K562 (cell line): ENCODE data around the gene CEACAM7. TPM values are rescaled to one million over a fixed set of nuclear protein-coding genes. Genes with fewer than 3 reads are reported as not detected.

Experiments
- ARID2 ChIP-seq: fragments of 450-650 bp; IDR thresholded peaks from 2 replicates; pipeline ENCODE4 v1.6.1; 2017; ENCODE audit warnings: antibody characterized with exemption, mild to moderate bottlenecking
- BCOR ChIP-seq: fragments of 450-650 bp; IDR thresholded peaks from 2 replicates; pipeline ENCODE4 v1.6.1; 2016
- BRCA1 ChIP-seq, 2 experiments: fragments of 450-650 bp in 1 of 2; sonication (generic) in 1 of 2; formaldehyde crosslinking in 1 of 2; IDR thresholded peaks; 2 replicates each; pipeline versions ENCODE4 v1.5.0 to v1.6.1; 2017 to 2020; ENCODE audit warnings: mild to moderate bottlenecking in 1 of 2, missing genetic modification reagents in 1 of 2
- BRF1 ChIP-seq: IDR thresholded peaks from 3 replicates; pipeline ENCODE4 v1.6.1; 2011; ENCODE audit warnings: borderline replicate concordance, mild to moderate bottlenecking; ENCODE audit not compliant: insufficient read length; ENCODE audit errors: extremely low read depth
- CHD2 ChIP-seq: IDR thresholded peaks from 2 replicates; pipeline ENCODE4 v1.6.1; 2011; ENCODE audit warnings: low read depth, low read length
- GATAD2A ChIP-seq: fragments of 450-650 bp; IDR thresholded peaks from 2 replicates; pipeline ENCODE4 v1.6.1; 2017
- MAFF ChIP-seq: IDR thresholded peaks from 2 replicates; pipeline ENCODE4 v1.6.1; 2012; ENCODE audit warnings: low read length, improper control_type of control experiment
- MAFG ChIP-seq: fragments of 450-650 bp; conservative IDR thresholded peaks from 2 replicates; pipeline ENCODE4 v1.6.1; 2016; ENCODE audit warnings: missing genetic modification characterization, missing compliant biosample characterization
- MAFK ChIP-seq: IDR thresholded peaks from 2 replicates; pipeline ENCODE4 v1.6.1; 2011; ENCODE audit warnings: low read length, improper control_type of control experiment
- MEF2D ChIP-seq: conservative IDR thresholded peaks from 2 replicates; pipeline ENCODE4 v1.6.1; 2016; ENCODE audit warnings: low read depth, missing genetic modification characterization, missing compliant biosample characterization
- PREB ChIP-seq: sonication (generic); formaldehyde crosslinking; IDR thresholded peaks from 2 replicates; pipeline ENCODE4 v1.8.1; 2023; ENCODE audit warnings: mild to moderate bottlenecking, missing genetic modification reagents
- SMC3 ChIP-seq: conservative IDR thresholded peaks from 2 replicates; pipeline ENCODE4 v1.6.1; 2011; ENCODE audit warnings: low read depth, low read length, improper control_type of control experiment; ENCODE audit not compliant: insufficient read depth
- SNIP1 ChIP-seq: fragments of 450-650 bp; IDR thresholded peaks from 2 replicates; pipeline ENCODE4 v1.7.1; 2017; ENCODE audit warnings: low read depth, mild to moderate bottlenecking
- SRSF1 ChIP-seq: fragments of 200-400 bp; formaldehyde crosslinking; IDR thresholded peaks from 2 replicates; pipeline ENCODE4 v1.6.1; 2017; ENCODE audit warnings: mild to moderate bottlenecking, low read depth, low read length, moderate library complexity
- TAF7 ChIP-seq: fragments of 450-650 bp; IDR thresholded peaks from 2 replicates; pipeline ENCODE4 v1.6.1; 2016; ENCODE audit warnings: missing genetic modification characterization, missing compliant biosample characterization
- TARDBP ChIP-seq: fragments of 450-650 bp; IDR thresholded peaks from 2 replicates; pipeline ENCODE4 v1.6.1; 2016
- TCFL5 ChIP-seq: fragments of 250-450 bp; sonication (Bioruptor Pico); conservative IDR thresholded peaks from 2 replicates; pipeline ENCODE4 v1.6.1; 2021; ENCODE audit warnings: mild to moderate bottlenecking, moderate library complexity, matching md5 sums
- THRAP3 ChIP-seq: fragments of 450-650 bp; IDR thresholded peaks from 2 replicates; pipeline ENCODE4 v1.6.1; 2016; ENCODE audit warnings: mild to moderate bottlenecking, inconsistent platforms, borderline replicate concordance
- TSC22D4 ChIP-seq: fragments of 450-650 bp; IDR thresholded peaks from 2 replicates; pipeline ENCODE4 v1.6.1; 2016; ENCODE audit warnings: missing genetic modification characterization, missing biosample characterization, control low read depth
- WHSC1 ChIP-seq: IDR thresholded peaks from one replicate; pipeline ENCODE4 v1.6.1; 2012; ENCODE audit warnings: low read length, control low read depth, inconsistent platforms
- ZFP91 ChIP-seq: sonication (generic); formaldehyde crosslinking; IDR thresholded peaks from 2 replicates; pipeline ENCODE4 v1.8.0; 2022; ENCODE audit warnings: mild to moderate bottlenecking, missing genetic modification reagents
- ZNF316 ChIP-seq: fragments of 450-650 bp; IDR thresholded peaks from 2 replicates; pipeline ENCODE4 v1.6.1; 2016
- ZNF764 ChIP-seq: fragments of 250-450 bp; sonication (Bioruptor Pico); IDR thresholded peaks from 2 replicates; pipeline ENCODE4 v1.4.0; 2020; ENCODE audit warnings: low read depth, mild to moderate bottlenecking, moderate library complexity
- ZNF778 ChIP-seq: fragments of 450-650 bp; formaldehyde crosslinking; IDR thresholded peaks from 2 replicates; pipeline ENCODE4 v1.4.0; 2020; ENCODE audit warnings: mild to moderate bottlenecking, moderate library complexity
- polyA plus RNA-seq, 8 experiments: library from polyadenylated mRNA; depleted of rRNA in 4 of 8; stranded (reverse) in 5 of 8; unstranded in 3 of 8; fragments of >200 nt; fragmentation: Nextera tagmentation in 2 of 8; fragmentation: Illumina TruSeq in 1 of 8; extraction: Ambion mirVana in 2 of 8; extraction: Trizol in 1 of 8; gene quantifications; 2 replicates each; pipeline versions ENCODE4 v1.2.1 to v1.2.3, GENCODE V29; 2011 to 2014; ENCODE audit warnings: inconsistent platforms in 1 of 8, missing spikeins in 1 of 8
- total RNA-seq, 7 experiments: library from RNA; depleted of rRNA in 6 of 7; stranded (reverse); fragments of >200 nt in 6 of 7; fragmentation: Illumina TruSeq in 2 of 7; extraction: Trizol in 2 of 7; gene quantifications; 2 replicates each; pipeline versions ENCODE4 v1.2.1 to v1.2.3, GENCODE V29; 2011 to 2021; ENCODE audit warnings: low replicate concordance in 1 of 7
- TF ChIP-seq, protein P1 (sequence below): fragments of 200-800 bp; sonication (Bioruptor generic); IDR thresholded peaks from 2 replicates; pipeline ENCODE4 v1.6.1; 2017; ENCODE audit warnings: missing genetic modification characterization, missing compliant biosample characterization

The CEACAM7 gene
- total and polyA plus RNA-seq, 9 of the 15 experiments (the other 6 are each of a cell fraction or from before 2014, with no cell fraction given): not detected

DNA sequence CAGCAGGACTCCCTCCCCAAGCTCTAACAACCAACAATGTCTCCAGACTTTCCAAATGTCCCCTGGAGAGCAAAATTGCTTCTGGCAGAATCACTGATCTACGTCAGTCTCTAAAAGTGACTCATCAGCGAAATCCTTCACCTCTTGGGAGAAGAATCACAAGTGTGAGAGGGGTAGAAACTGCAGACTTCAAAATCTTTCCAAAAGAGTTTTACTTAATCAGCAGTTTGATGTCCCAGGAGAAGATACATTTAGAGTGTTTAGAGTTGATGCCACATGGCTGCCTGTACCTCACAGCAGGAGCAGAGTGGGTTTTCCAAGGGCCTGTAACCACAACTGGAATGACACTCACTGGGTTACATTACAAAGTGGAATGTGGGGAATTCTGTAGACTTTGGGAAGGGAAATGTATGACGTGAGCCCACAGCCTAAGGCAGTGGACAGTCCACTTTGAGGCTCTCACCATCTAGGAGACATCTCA lies 14.1 kb upstream of the CEACAM7 start (continued):
- TF ChIP-seq SNIP1 (no peak), CHD2 (no peak), BRF1 (no peak), SRSF1 (no peak), TAF7 (tag) (no peak), GATAD2A (no peak), ZNF764 (CRISPR knock-in tag) (no peak), BRCA1 (IDR thresholded peaks at IDR 0.05) (no peak), BRCA1 (CRISPR knock-in tag; IDR thresholded peaks at IDR 0.05) (no peak), ARID2 (no peak), MEF2D (no peak), MAFF (peak; percentile 47; the same call in 1 of the 2 replicates), ZNF316 (peak; percentile 82), THRAP3 (no peak), ZNF778 (no peak), TSC22D4 (tag) (no peak), MAFG (tag) (peak; percentile 77), TCFL5 (no peak), TARDBP (no peak), ZFP91 (CRISPR knock-in tag) (no peak), BCOR (no peak), MAFK (peak; percentile 32; the same call in 1 of the 2 replicates), WHSC1 (no peak), SMC3 (no peak), PREB (CRISPR knock-in tag) (no peak)
- TF ChIP-seq, protein P1, sequence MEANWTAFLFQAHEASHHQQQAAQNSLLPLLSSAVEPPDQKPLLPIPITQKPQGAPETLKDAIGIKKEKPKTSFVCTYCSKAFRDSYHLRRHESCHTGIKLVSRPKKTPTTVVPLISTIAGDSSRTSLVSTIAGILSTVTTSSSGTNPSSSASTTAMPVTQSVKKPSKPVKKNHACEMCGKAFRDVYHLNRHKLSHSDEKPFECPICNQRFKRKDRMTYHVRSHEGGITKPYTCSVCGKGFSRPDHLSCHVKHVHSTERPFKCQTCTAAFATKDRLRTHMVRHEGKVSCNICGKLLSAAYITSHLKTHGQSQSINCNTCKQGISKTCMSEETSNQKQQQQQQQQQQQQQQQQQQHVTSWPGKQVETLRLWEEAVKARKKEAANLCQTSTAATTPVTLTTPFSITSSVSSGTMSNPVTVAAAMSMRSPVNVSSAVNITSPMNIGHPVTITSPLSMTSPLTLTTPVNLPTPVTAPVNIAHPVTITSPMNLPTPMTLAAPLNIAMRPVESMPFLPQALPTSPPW (CRISPR knock-in tag): no peak
